Umbilical cord (tissue), 2 donors: Measurements from ENCODE around the gene BPIFB3. TPM values are rescaled to one million over a fixed set of nuclear protein-coding genes. Genes with fewer than 3 reads are reported as not detected.
A peak's percentile ranks its signal among the peaks of the same experiment; 100 is the strongest.

Source experiments
- DNase-seq: peaks from one replicate; pipeline ENCODE4 v3.0.0-alpha.2; 2015; ENCODE audit warnings: low spot score
- total RNA-seq: library from RNA; depleted of rRNA; stranded (reverse); fragments of >200 nt; gene quantifications from one replicate; pipeline ENCODE4 v1.2.3, GENCODE V29; 2014; ENCODE audit warnings: low replicate concordance; ENCODE audit not compliant: insufficient read depth

Gene BPIFB3
- total RNA-seq, 1 donor from 2014 or later, result not detected

DNA sequence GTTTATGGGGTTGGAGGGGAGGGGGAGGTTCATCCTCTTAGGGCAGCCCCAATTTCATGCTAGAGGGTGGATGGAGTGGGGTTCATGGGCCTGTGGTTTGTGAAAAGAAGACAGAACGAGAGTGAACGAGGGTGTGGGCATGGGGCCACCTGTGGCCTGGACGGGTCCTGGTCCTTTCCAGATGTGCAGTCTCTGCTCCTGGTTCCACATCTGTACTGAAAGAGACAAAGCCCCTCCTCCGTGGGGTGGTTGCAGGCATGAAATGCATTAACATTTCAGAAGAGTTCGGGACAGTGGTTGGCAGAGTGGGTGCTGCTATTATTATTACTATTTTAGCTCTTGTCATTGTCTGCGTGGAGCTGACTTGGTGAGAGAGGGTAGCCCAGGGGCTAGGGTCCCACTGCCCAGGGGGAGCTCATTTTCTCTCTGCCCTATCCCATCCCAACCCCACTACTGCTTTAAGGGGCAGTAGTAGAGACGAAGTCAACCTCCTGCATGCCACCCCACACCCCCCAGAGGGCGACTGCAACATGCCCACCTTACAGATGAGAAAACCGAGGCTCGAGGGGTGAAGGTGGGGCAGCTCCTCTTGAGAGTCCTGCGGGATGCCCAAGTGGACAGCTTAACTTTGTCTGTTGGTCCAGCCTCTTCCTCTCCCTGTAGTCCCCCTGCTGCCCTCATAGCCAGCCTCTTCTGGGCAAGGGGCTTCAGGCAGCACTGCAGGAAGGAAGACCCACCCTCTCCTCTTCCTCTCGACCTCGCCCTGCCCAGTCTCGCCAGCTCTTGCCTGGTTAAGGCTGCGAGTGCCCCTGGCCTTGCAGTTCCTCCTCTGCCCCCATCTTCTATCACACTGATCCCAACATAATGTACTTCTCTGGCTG, 37.8 kb upstream of the BPIFB3 start:
- DNase-seq, result no peak

DNA sequence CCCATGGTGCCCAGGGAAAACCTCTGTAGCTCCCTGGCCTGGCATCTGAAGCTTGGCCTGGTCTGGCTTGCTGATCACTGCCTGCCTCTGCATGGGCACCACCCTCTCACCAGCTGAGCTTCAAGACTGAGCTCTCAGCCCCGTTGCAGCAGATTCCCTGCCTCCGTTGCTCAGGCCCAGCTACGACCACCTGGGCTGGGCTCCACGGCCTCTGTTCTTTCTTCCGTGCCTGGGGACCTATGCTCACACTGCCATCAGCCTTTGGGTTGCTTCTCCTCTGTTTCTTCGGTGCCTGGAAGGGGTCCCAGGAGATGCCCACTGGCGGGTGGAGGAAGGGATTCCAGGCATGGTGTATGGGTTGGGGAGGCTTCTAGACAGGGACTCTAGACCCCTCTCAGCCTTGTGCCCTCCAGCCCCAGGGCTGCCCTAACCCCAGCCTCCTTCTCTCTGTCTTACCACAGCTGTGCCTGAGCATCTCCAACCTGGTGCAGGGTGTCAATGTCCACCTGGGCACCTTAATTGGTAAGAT, 37.1 kb upstream of the BPIFB3 start:
- DNase-seq, result no peak

DNA sequence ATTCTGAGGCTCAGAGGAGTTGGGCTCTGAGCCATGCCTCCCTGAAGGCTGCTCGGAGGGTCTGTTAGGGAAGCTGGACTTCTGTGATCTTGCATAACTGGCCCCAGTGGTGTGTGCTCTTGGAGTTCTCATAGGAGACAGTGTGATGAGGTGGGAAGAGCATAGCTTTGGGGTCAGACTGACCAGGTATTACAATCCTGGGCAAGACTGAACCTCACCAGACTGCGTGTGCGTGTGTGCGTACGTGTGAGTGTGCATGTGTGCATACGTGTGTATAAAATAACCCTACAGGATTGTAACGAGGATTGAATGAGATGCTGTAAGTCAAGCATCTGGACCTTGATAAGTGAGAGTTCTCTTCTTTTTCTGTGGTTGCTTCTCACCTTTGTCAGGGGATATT, 36.2 kb upstream of the BPIFB3 start:
- DNase-seq, result no peak

GRCh38 chr20:33018169-33018931, 35.4 kb upstream of the BPIFB3 start:
- DNase-seq, result no peak

- DNase-seq, result no peak
Observed at GRCh38 chr20:33019465-33020277, 34.0 kb upstream of the BPIFB3 start.

GRCh38 chr20:33020278-33021161, 33.2 kb upstream of the BPIFB3 start:
- DNase-seq, result no peak

GRCh38 chr20:33021879-33022278, 31.8 kb upstream of the BPIFB3 start:
- DNase-seq, result no peak

- DNase-seq, result no peak
Observed at GRCh38 chr20:33022289-33022688, 31.4 kb upstream of the BPIFB3 start.

DNA sequence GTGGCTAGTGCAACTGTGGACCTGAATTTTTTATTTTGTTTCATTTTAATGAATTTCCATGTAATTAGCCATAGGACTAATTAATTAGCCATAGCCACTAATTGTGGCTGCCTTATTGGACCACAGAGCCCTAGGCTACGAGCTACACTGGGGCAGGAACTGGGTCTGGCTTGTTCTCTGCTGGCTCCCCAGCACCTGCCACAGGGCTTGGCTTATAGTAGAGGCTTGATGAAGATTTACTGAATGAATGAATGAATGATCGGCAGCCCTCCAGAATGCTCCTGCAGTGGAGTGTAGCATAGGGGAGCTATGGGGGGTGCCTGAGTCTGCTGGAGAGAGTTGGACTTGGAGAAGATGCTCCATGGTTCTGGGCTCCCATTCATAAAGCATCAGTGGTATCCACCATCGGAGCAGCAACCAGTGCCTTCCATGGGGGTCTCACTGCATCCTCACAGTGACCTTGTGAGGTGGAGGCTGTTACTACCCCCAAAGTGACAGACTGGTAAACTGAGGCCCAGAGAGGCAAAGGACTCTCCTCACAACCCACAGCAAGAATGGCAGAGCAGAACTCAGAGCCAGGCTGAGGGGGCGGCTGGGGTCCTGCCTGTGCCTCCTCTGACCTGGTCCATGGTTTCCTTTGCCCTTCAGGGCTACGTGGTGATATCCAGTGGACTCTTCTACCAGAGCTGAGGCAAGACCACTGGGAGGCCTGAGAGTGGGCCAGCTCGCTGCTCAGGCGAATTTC, 30.8 kb upstream of the BPIFB3 start:
- no peak for DNase-seq

GRCh38 chr20:33023439-33024242, 30.1 kb upstream of the BPIFB3 start:
- DNase-seq, result peak; percentile 17

GRCh38 chr20:33024243-33024560, 29.5 kb upstream of the BPIFB3 start:
- peak; percentile 70 for DNase-seq

GRCh38 chr20:33024609-33025317, 28.9 kb upstream of the BPIFB3 start:
- DNase-seq, result no peak

DNA sequence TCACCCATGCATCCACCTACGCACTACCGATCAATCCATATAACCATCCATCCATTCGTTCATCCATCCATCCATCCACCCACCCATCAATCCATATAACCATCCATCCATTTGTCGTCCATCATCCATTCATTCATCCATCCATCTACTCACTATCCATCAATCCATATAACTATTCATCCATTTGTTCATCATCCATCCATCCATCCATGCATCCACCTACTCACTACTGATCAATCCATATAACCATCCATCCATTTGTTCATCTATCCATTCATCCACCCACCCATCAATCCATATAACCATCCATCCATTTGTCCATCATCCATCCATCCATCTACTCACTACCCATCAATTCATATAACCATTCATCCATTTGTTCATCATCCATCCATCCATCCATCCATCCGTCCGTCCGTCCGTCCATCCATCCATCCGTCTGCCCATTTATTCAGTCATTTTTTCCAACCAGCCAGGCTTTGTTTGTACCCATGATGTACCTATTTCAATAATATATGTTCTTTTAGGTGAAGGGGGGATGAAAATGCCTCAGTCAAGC, 28.3 kb upstream of the BPIFB3 start:
- no peak for DNase-seq

DNA sequence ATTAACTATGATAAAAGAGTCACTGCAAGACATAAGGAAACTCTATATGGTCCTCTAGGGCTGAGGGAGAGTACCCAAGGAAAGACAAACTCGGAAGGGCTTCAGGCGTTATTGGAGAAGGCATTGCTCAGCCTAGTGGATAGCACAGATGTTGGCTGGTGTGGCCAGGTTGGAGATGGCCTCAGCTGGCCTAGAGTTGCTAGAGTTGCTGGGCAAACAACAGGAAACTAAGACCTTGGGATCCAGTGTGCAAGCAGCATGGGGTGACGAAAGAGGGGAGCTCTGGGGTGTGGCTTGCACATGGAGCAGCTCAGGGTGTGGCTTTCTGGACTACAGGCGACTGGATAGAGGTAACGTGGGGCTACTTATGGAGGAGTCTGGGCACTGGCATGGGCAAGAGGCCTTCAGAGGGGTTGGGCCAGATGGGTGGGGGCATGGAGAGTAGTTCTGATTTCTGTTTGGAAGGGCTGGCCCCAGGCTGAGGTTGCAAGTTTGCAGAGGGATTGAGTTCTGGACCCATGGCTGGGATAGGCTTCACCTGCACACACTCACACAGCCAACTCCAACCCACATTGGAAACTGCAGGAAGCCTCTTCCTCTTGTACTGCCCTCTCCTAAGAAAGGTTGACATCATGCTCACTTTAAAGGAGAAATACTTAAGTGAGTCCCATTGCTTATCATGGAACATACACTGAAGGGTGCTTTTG, 27.5 kb upstream of the BPIFB3 start:
- DNase-seq, result no peak

DNA sequence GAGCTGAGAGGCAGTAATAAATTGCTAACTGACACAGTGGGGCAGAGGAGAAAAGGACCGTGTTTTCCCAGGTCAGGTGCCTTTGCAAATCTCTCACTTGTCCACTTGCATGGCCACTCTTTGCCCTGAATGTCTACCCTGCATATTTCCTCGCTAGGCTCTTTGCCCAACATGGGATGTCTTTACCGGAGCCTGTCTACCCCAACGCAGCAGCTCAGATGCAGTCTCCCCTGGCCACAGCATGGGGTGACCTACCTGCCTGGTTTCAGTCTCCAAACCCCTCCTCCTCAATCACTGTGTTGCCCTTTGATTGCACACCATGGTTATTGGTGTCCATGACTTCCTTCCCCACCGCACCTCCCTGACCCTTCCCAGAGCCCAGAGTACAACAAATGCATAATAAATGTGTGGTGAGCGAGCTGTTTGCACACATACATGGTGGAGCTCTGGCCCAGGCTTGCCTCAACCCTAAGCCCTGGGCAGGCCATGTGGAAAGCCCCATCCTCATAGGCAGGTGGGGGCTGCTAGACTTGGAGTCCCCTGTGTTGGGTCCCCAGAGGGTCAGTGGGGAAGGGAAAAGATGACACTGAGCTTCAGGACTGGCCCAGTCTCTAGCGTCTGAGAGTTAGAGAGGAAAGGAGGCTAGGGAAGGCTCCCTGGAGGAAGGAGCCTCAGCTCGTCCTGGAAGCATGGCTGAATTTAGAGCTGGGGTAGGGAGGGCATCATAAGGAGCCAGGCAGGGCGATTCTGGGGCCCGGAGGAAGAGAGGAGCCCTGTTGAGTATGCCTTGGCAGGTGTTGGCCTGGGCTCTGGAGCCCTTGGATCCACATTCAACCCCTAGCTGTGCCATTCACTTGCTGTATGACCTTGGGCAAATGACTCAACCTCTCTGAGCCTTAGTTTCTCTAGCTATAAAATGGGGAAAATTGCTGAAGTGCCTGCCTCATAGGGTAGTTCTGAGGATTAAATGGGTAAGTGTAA, 26.6 kb upstream of the BPIFB3 start:
- DNase-seq, result no peak
